WERI-Rb-1 (cell line): ENCODE data around the gene KCTD19.
A peak's percentile ranks its signal among the peaks of the same experiment; 100 is the strongest.
"Not testable (repeated sequence)": the region's sequence is repeated elsewhere in the genome, so short reads cannot be mapped to it uniquely, and the experiment has no call there.

ENCODE experiments used
- DNase-seq: peaks from one replicate; pipeline ENCODE4 v3.0.0-alpha.2; 2020
- H3K27ac ChIP-seq: fragments of 250-450 bp; sonication (Bioruptor Pico); 2 replicates; pipeline ENCODE4 v1.5.1; 2020; ENCODE audit warnings: mild to moderate bottlenecking, moderate library complexity
- H3K27me3 ChIP-seq: fragments of 250-450 bp; sonication (Bioruptor Pico); 2 replicates; pipeline ENCODE4 v1.5.1; 2021; ENCODE audit warnings: mild to moderate bottlenecking, low read depth, moderate library complexity; ENCODE audit not compliant: insufficient read depth, severe bottlenecking
- H3K36me3 ChIP-seq: fragments of 250-450 bp; sonication (Bioruptor Pico); 2 replicates; pipeline ENCODE4 v1.5.1; 2020; ENCODE audit warnings: mild to moderate bottlenecking, moderate library complexity
- H3K4me3 ChIP-seq: 2 replicates; pipeline ENCODE4 v1.5.1; 2011; ENCODE audit warnings: low read depth, mild to moderate bottlenecking, control low read depth, low read length
- H3K9me3 ChIP-seq: fragments of 250-450 bp; sonication (Bioruptor Pico); 2 replicates; pipeline ENCODE4 v1.5.1; 2021; ENCODE audit warnings: mild to moderate bottlenecking, moderate library complexity; ENCODE audit not compliant: severe bottlenecking
- CTCF ChIP-seq: IDR thresholded peaks from 2 replicates; pipeline ENCODE4 v1.5.1; 2011; ENCODE audit warnings: low read depth, mild to moderate bottlenecking, control low read depth, inconsistent platforms, low read length

Gene KCTD19

GRCh38 chr16:67357561-67357960 is 31.0 kb upstream of the KCTD19 start:
- no peak for TF ChIP-seq CTCF
- DNase-seq, result no peak
- Histone ChIP-seq H3K27ac (no peak overlapping the region), H3K27me3 (no peaks in the 10 kb centered on the region), H3K9me3 (no peaks in the 10 kb centered on the region), H3K36me3 (no peaks in the 10 kb centered on the region), H3K4me3 (no peak overlapping the region)

GRCh38 chr16:67356396-67356795 is 29.9 kb upstream of the KCTD19 start:
- Histone ChIP-seq H3K27ac (no peak overlapping the region), H3K36me3 (no peaks in the 10 kb centered on the region), H3K27me3 (no peaks in the 10 kb centered on the region), H3K9me3 (no peaks in the 10 kb centered on the region), H3K4me3 (no peak overlapping the region)
- TF ChIP-seq CTCF, result no peak
- DNase-seq, result no peak

- H3K9me3 ChIP-seq, H3K4me3 ChIP-seq, H3K27me3 ChIP-seq: not testable (repeated sequence)
These were observed 25.9 kb upstream of the KCTD19 start for GRCh38 chr16:67352463-67352862.

GRCh38 chr16:67350324-67350723 is 23.8 kb upstream of the KCTD19 start:
- DNase-seq, result no peak
- Histone ChIP-seq H3K9me3 (no peaks in the 10 kb centered on the region), H3K36me3 (no peaks in the 10 kb centered on the region), H3K4me3 (no peak overlapping the region), H3K27ac (no peak overlapping the region), H3K27me3 (no peaks in the 10 kb centered on the region)
- no peak for TF ChIP-seq CTCF

More at GRCh38 chr16:67352463-67352862, 25.9 kb upstream of the KCTD19 start:
- not testable (repeated sequence) for H3K27ac ChIP-seq, DNase-seq, H3K36me3 ChIP-seq

- H3K27me3 ChIP-seq, result no peaks in the 10 kb centered on the region
- no peak for DNase-seq
- H3K36me3 ChIP-seq, result no peaks in the 10 kb centered on the region
- H3K27ac ChIP-seq, result no peak overlapping the region
- peak; percentile 13; the same call in 1 of the 2 replicates for TF ChIP-seq CTCF
- H3K4me3 ChIP-seq, result no peak overlapping the region
- H3K9me3 ChIP-seq, result no peaks in the 10 kb centered on the region
These were observed 22.6 kb upstream of the KCTD19 start for GRCh38 chr16:67349172-67349571.

- DNase-seq, result no peak
- no peak for TF ChIP-seq CTCF
- Histone ChIP-seq H3K4me3 (no peak overlapping the region), H3K27me3 (no peaks in the 10 kb centered on the region), H3K27ac (no peak overlapping the region), H3K9me3 (no peaks in the 10 kb centered on the region), H3K36me3 (no peaks in the 10 kb centered on the region)
These were observed 19.8 kb upstream of the KCTD19 start for GRCh38 chr16:67346341-67346740.
